ENCODE measurements around the gene TBL1XR1.

The TBL1XR1 gene

DNA sequence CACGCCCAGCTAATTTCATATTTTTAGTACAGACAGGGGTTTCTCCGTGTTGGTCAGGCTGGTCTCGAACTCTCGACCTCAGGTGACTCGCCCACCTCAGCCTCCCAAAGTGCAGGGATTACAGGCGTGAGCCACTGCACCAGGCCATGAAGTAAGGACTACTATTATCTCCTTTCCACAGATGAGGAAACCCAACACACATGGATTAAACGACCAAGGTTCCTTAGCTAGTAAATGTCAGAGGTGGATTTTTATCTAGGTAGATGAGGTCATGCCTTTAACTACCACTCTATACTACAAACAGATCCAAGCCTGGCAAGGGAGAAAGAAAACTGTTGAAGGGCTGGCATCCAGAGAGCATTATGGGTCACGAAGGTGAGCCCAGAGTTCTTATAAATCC is 15.5 kb upstream of the TBL1XR1 start:
- TF ChIP-seq EGR1 (IDR thresholded peaks at IDR 0.05) = no peak

DNA sequence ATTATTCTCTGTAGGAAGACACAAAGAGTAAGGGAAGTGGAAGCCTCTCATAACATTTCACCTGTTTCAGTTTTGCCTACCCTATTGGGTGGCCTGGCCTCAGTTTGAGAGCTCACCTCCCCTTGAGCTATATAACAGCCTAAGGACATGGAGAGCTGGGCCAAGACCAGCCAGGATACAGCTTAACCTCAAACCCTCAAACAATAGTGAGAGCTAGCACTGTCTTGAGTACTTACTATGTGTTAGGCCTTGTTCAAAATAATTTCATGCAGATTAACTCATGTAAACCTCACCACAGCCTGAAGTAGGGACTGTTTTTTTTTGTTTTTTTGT is 15.0 kb upstream of the TBL1XR1 start:
- TF ChIP-seq EP300 (IDR thresholded peaks at IDR 0.05; ENCODE audit: borderline replicate concordance) = no peak

DNA sequence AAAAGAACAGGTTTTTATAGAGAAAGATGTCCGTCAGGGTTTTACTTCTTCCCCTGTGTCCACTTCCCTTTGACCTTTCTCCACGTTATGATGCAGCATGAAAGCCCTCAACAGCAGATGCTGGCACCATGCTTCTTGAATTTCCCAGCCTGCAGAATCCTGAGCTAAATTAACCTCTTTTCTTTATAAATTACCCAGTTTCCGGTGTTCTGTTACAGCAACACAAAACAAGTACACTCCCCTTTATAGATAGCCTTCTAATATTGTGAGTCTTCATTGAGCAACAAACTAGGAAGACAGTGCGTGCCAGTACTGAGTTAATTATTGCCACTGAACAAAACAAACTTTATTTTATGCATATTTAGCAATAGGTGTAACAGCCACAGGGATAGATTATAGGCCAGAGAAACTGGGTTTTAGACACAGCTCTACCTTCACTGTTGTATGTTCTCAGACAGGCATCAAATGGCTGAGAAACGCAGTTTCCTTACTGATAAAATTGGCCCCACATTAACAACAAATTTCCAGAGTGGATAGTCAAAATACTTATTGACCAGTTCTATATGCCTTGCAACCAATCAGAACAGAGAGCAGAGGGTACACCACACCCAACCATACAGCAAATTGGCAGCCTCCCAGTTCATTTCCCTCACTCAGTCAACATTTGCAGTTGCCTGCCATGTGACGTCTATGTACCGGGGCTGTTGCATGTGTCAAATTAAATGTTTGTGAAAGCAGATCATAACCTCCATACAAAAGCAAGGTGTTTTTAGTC is 14.4 kb upstream of the TBL1XR1 start:
- TF ChIP-seq TCF12 (IDR thresholded peaks at IDR 0.05; ENCODE audit: low read depth) (no peak), TAF1 (IDR thresholded peaks at IDR 0.05; ENCODE audit: low read depth) (no peak), TEAD4 (IDR thresholded peaks at IDR 0.05) (no peak), ZBTB7A (IDR thresholded peaks at IDR 0.05; ENCODE audit: low read depth) (no peak), NFIC (IDR thresholded peaks at IDR 0.05) (no peak)
- TF ChIP-seq, protein P1, sequence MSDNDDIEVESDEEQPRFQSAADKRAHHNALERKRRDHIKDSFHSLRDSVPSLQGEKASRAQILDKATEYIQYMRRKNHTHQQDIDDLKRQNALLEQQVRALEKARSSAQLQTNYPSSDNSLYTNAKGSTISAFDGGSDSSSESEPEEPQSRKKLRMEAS (IDR thresholded peaks at IDR 0.05) = no peak

DNA sequence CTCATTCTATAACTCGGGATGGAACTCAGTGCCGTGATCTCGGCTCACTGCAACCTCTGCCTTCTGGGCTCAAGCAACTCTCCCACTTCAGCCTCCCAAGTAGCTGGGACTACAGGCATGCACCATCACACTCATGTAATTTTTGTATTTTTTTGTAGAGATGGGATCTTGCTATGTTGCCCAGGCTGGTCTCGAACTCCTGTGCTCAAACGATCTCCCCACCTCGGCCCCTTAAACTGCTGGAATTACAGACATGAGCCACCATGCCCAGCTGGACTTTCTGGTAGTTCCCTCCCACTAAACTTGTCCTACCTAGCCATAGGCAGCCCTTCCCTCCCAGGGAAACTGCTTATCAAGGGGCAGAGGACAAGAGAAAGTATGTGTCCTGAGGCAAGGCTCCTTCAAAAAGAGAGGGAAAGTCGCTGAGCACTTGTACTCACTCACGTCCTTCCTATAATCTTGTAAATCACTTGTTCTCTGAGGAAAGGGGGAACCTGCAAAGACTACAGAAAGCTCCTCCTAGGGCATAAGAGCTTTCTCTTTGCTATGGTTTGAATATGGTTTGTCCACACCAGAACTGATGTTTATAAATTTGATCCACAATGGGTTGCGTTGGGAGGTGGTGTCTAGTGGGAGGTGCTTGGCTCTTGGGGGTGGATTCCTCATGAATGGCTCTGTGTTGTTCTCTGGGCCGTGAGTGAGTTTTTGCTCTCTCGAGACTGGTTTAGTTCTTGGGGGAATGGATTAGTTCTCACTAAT is 13.6 kb upstream of the TBL1XR1 start:
- TF ChIP-seq NFIC (IDR thresholded peaks at IDR 0.05) (no peak), EGR1 (IDR thresholded peaks at IDR 0.05) (no peak), RAD21 (IDR thresholded peaks at IDR 0.05; ENCODE audit: low read depth) (no peak), YY1 (IDR thresholded peaks at IDR 0.05; ENCODE audit: low read depth) (no peak), EP300 (IDR thresholded peaks at IDR 0.05; ENCODE audit: borderline replicate concordance) (no peak), FOXM1 (IDR thresholded peaks at IDR 0.05; ENCODE audit: borderline replicate concordance, low read depth) (no peak)
- TF ChIP-seq, protein P2, sequence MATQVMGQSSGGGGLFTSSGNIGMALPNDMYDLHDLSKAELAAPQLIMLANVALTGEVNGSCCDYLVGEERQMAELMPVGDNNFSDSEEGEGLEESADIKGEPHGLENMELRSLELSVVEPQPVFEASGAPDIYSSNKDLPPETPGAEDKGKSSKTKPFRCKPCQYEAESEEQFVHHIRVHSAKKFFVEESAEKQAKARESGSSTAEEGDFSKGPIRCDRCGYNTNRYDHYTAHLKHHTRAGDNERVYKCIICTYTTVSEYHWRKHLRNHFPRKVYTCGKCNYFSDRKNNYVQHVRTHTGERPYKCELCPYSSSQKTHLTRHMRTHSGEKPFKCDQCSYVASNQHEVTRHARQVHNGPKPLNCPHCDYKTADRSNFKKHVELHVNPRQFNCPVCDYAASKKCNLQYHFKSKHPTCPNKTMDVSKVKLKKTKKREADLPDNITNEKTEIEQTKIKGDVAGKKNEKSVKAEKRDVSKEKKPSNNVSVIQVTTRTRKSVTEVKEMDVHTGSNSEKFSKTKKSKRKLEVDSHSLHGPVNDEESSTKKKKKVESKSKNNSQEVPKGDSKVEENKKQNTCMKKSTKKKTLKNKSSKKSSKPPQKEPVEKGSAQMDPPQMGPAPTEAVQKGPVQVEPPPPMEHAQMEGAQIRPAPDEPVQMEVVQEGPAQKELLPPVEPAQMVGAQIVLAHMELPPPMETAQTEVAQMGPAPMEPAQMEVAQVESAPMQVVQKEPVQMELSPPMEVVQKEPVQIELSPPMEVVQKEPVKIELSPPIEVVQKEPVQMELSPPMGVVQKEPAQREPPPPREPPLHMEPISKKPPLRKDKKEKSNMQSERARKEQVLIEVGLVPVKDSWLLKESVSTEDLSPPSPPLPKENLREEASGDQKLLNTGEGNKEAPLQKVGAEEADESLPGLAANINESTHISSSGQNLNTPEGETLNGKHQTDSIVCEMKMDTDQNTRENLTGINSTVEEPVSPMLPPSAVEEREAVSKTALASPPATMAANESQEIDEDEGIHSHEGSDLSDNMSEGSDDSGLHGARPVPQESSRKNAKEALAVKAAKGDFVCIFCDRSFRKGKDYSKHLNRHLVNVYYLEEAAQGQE (IDR thresholded peaks at IDR 0.05; ENCODE audit: low read depth) = no peak

DNA sequence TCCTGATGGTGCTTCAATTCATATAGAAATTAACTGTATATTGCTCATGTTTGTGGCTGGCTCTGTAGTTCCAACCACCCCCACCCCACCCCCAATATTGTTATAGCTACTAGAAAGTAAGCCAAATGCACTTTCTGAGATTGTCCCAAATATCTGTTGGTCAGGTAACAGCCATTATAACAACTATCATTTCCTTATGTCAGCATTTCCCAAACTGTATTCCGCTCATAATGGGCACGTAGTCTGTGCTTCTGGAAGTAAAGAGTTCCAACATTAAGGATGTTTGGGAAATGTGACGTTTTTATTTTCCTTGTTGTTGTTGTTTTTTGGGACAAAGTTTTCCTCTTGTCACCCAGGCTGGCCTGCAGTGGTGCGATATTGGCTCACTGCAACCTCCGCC is 12.2 kb upstream of the TBL1XR1 start:
- TF ChIP-seq YY1 (IDR thresholded peaks at IDR 0.05; ENCODE audit: low read depth) (no peak), TAF1 (IDR thresholded peaks at IDR 0.05; ENCODE audit: low read depth) (no peak), TEAD4 (IDR thresholded peaks at IDR 0.05) (no peak), CREB1 (IDR thresholded peaks at IDR 0.05; ENCODE audit: low read depth) (no peak), FOXM1 (IDR thresholded peaks at IDR 0.05; ENCODE audit: borderline replicate concordance, low read depth) (no peak), TCF12 (IDR thresholded peaks at IDR 0.05; ENCODE audit: low read depth) (no peak), RAD21 (IDR thresholded peaks at IDR 0.05; ENCODE audit: low read depth) (no peak), NFIC (IDR thresholded peaks at IDR 0.05) (no peak), EGR1 (IDR thresholded peaks at IDR 0.05) (no peak), CEBPB (IDR thresholded peaks at IDR 0.05) (no peak), ZBTB7A (IDR thresholded peaks at IDR 0.05; ENCODE audit: low read depth) (no peak), EP300 (IDR thresholded peaks at IDR 0.05; ENCODE audit: borderline replicate concordance) (no peak)
- TF ChIP-seq, protein P2 (IDR thresholded peaks at IDR 0.05; ENCODE audit: low read depth) = no peak
- TF ChIP-seq, protein P1 (IDR thresholded peaks at IDR 0.05) = no peak
- TF ChIP-seq, protein P3, sequence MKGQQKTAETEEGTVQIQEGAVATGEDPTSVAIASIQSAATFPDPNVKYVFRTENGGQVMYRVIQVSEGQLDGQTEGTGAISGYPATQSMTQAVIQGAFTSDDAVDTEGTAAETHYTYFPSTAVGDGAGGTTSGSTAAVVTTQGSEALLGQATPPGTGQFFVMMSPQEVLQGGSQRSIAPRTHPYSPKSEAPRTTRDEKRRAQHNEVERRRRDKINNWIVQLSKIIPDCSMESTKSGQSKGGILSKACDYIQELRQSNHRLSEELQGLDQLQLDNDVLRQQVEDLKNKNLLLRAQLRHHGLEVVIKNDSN (IDR thresholded peaks at IDR 0.05) = no peak

DNA sequence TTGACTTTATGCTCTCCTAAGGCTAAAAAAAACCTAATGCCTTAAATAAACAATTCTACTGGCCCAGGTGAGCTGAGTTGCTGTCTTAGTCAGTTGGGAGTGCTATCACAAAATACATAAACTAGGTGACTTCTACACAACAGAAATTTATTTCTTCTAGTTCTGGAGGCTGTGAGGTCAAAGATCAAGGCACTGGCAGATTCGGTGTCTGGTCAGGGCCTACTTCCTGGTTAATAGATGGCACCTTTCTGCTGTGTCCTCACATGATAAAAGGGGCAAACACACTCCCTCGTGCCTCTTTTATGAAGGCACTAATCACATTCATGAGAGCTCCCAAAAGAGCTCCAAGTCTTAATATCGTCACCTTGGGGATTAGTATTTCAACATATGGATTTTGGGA is 11.5 kb upstream of the TBL1XR1 start:
- TF ChIP-seq RAD21 (IDR thresholded peaks at IDR 0.05; ENCODE audit: low read depth) (no peak), TEAD4 (IDR thresholded peaks at IDR 0.05) (no peak), ZBTB7A (IDR thresholded peaks at IDR 0.05; ENCODE audit: low read depth) (no peak), CREB1 (IDR thresholded peaks at IDR 0.05; ENCODE audit: low read depth) (no peak), YY1 (IDR thresholded peaks at IDR 0.05; ENCODE audit: low read depth) (no peak), CEBPB (IDR thresholded peaks at IDR 0.05) (no peak), EP300 (IDR thresholded peaks at IDR 0.05; ENCODE audit: borderline replicate concordance) (no peak), NFIC (IDR thresholded peaks at IDR 0.05) (no peak), FOXM1 (IDR thresholded peaks at IDR 0.05; ENCODE audit: borderline replicate concordance, low read depth) (no peak), EGR1 (IDR thresholded peaks at IDR 0.05) (no peak), TCF12 (IDR thresholded peaks at IDR 0.05; ENCODE audit: low read depth) (no peak), TAF1 (IDR thresholded peaks at IDR 0.05; ENCODE audit: low read depth) (no peak)
- TF ChIP-seq, protein P1 (IDR thresholded peaks at IDR 0.05) = no peak
- TF ChIP-seq, protein P3 (IDR thresholded peaks at IDR 0.05) = no peak
- TF ChIP-seq, protein P2 (IDR thresholded peaks at IDR 0.05; ENCODE audit: low read depth) = no peak

Measured in Ishikawa (cell line).